DMS 273 treated with DMSO at 0.1 percent for 48 hours (cell line): ENCODE measurements around the gene TMEM255B.
"Not testable (repeated sequence)": the region's sequence is repeated elsewhere in the genome, so short reads cannot be mapped to it uniquely, and the experiment has no call there.

ENCODE experiments used
- DNase-seq: peaks from one replicate; lab custom pipeline; 2025; lab: John Stamatoyannopoulos, UW

TMEM255B gene

DNA sequence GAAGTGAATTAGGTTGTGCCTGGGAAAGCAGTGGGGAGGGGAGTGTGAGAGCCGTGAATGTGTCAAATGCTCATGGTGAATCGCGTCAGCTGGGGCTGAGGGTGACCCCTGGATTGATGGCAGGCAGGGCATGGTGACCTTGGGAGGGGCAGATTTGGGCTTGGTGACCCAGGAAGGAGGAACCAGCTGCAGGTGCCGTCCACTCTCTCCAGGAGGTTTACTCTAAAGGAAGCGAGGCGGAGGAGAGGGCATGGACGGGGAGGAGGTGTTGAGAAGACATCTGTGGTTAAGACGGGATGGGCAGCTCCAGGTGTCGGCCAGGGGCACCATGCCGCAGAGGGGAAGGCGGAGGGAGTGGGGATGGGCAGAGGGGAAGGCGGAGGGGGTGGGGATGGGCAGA, 28.7 kb downstream of the TMEM255B start:
- no peak for DNase-seq

DNA sequence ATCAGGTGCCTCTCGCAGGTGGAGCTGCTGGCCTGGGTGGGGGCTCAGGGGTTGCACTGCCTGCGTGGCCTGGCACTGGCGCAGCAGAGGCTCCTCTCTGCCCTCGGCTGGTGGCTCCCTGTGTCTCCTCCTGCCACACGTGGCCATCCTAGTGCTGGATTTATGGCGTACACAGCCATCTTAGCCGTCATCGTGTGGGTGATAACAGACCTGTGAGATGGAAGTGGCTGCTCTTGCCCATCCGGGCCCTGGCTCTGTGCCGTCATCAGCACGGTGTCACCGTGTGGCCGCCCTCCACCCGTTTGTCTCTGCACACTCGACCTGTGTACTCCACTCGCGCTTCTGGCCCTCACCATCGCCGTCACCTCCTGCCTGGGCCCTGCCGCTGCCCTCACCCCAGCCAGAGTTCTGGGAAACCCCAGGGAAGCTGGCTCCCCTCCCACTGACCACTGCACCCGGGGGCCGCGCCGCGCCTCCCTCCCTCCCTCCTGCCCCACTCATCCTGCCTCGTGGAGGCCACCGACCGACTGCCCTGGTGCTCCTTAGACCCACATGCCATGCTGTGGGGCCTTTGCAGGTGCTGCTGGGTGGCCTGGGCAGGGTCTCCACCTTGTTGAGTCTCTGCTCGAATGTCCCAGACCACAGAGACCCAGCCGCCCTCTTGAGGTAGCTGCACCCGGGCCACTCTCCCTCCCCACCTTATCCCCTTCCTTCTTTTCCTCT, 29.5 kb downstream of the TMEM255B start:
- DNase-seq: no peak

DNA sequence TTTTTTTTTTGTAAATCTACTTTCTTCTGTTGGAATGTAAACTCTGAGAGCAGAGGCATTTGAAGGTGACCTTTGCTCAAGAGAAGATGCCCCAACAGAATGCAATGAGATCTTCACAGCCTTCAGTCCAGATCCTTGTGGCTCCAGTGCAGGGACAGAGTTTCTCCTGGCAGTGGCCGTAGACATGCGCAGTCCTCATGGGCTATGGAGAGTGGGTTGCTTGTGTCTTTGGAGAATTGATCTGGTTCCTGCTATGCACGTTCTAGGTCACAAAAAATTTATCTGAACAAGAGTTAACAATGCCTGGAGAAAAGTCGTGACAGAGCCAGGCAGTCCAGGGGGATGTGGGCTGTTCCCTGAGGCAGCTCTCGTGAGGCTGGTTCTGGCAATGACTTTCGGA, 30.1 kb downstream of the TMEM255B start:
- DNase-seq: no peak

DNA sequence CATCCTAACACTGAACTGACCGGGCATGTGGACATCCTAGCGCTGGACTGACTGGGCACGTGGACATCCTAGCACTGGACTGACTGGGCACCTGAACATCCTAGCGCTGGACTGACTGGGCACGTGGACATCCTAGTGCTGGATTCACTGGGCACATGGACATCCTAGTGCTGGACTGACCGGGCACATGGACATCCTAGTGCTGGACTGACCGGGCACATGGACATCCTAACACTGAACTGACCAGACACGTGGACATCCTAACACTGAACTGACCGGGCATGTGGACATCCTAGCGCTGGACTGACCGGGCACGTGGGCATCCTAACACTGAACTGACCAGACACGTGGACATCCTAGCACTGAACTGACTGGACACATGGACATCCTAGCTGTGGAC, 30.9 kb downstream of the TMEM255B start:
- not testable (repeated sequence) for DNase-seq

DNA sequence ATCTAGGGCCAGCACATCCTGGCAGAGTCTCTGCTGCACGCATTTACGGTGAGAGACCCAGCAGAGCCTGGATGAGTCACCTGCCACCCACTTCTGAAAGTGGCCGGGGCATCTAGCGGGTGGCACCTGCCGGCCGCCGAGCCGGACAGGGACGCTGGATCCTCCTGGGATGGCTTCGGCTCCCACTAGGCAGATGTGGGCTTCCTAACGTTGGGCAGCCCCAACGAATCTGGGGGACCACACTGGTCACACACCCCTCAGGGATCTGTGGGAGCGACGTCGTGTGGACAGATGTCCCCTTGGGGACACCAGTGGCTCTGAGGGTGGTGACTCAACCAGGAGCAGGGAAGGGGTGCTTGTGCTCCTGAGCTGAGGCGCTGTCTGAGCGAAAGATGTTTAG, 32.2 kb downstream of the TMEM255B start:
- DNase-seq: no peak

DNA sequence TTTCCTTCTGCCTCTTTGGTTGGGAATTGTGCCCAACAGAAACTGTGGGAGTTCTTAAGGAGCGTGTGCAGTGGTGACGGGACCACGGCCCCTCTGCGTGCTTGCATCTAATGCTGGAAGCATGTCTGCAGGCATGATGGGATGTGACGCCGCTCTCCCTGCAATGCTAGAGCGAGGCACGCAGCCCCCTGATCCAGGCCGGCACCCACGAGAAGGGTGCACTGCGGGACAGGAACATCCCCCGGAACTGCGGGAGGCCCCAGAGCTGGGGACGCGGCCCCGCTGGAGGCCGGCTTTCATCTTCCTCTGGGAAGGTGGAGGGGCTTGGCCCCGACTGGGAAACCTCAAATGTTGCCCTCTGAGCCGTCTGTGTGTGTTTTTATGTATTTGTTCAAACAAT, 32.7 kb downstream of the TMEM255B start:
- DNase-seq: no peak

DNA sequence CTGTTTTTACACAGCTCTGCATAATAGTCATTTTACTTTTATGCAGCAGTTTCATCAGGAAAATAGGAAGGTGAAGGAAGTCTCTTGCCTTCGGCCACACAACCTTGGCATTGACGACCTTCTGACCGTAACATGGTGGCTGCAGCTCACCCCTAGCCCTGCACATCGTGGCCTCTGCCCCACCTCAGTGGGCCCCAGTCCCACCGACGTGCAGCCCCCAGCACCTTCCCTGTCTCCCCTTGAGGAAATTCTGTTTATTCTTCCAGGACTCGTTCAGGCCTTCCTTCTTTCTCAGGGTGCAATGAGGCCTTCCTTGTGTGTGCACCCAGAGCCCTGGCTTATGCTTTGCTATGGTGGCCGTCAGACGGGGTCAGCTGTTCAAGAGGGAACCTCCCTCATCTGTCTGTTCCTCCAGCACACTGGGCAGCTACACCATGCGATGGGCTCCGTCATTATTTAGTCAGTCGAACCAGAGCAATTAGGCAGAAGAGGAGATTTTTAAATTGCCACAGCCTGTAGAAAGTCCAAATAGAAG, 33.3 kb downstream of the TMEM255B start:
- DNase-seq: no peak

DNA sequence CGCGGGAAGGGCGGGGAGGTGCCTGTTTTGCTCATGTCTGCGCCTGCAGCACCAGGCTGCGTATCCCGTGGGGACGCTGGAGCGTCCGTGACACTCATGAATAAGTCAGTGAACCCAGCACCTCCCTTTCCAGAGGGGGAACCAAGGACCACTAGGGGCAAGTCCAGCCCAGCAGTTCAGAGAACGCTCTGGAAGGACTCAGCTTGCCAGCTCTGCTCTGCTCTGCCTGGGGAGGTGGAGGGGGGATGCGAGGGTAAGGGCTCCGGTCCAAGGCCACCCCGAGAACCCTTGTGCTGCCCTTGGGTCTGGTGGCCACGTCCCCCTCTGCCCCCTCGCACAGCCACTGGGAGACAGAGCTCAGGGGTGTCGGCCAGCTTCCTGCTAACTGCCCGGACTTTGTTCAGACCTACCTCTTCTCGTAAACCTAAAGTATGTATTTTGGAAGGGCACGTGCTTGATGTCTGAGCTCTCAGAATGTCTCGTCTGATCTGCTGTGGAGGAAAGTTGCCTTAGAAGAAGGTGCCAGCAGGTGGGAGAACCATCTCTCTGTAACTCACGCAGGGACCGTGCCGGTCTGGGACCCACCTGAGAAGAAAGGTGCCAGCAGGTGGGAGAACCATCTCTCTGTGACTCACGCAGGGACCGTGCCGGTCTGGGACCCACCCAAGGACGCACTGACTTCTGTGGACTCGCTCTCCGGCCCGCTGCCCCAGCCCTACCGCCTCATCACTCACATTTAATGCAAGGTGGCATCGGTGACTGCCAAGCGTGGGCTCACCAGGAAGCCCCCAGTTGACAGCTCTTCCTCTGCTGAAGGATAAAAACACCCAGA, 34.1 kb downstream of the TMEM255B start:
- no peak for DNase-seq

DNA sequence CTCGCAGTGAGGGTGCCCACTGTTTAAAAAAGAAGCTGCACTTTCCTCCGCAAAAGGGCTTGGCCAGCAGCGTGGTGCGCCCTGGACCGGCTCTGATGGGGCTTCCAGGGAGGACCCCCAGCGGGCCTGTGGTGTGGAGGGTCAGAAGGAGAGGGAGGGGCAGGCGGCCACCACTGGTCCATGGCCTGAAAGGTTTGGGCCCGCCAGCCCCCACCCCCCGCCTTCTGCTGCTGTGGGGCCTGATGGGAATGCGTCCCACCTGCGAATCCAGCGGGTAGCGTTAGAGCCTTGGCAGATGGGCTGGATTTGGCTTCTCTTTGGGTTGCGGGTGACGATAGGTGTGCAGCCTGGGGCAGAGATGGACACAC, 34.7 kb downstream of the TMEM255B start:
- DNase-seq: no peak

DNA sequence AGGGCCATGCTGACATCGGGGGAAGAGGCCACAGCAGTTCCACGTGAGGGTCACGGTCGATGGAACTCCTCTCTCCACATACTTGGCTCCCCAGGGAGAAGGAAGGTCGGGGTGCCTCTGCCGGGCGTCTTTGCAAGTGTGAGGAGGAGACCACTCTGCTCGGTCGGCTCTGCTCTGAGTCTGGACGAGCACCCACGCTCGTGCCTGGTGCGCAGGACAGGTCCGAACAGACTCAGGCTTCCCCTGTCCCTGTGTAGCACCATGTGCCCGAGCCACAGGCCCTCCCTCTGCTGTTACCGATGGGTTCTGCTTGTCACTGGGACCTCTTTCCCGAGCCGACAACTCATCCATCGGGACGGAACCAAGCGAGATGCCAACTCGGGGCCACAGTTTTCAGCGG, 35.1 kb downstream of the TMEM255B start:
- no peak for DNase-seq

DNA sequence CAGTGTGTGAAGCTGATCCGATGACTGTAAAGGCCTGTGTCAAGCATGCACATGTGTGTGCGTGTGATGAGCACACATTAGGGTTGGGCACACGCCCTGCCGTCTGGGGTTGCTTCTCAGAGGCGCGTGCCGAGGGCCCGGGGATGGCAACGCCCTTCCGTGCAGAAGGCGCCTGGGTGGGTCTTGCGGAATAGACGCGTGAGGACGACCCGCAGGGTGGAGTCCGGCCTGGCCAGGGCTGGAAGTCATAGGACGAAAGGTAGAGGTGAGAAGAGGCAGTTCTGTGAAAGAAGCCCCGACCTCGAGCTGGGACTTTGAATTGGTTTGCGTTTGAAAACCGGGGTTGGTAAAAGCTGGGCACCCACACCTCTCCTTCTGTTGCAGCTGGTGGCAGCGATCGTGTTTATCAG, 35.7 kb downstream of the TMEM255B start:
- DNase-seq: no peak

DNA sequence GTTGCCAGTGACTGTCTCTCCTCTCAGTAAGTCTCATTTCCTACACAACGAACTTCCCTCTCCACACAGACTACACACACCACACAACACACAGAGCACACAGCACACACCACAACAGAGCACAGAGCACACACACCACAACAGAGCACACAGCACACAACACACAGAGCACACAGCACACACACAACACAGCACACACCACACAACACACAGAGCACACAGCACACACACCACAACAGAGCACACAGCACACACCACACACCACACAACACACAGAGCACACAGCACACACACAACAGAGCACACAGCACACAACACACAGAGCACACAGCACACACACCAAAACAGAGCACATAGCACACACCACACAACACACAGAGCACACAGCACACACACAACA, 36.3 kb downstream of the TMEM255B start:
- DNase-seq: not testable (repeated sequence)

DNA sequence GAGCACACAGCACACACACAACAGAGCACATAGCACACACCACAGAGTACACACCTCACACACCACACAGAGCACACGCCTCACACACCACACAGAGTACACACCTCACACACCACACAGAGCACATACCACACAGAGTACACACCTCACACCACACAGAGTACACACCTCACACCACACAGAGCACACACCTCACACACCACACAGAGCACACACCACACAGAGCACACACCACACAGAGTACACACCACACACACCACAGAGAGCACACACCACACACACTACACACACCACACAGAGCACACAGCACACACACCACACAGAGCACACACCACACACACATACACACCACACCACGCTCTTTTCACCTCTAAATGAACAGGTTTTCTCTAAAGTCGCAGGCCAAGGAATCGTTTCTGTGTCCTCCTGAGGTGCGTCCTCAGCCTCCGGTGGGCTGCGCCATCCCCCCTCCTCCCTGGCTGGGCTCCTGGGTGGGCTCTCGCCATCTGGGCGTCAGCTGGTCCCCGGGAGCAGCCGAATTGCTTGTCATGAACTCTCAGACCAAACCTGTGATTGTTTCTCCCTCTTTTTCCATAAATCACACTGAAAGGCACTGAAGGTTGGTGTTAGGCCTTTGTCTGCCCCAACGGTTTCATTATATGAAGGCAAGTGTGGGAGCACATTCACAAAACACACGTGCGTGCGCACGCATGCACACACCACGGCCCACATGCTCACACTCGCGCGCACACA, 37.4 kb downstream of the TMEM255B start:
- DNase-seq: no peak

DNA sequence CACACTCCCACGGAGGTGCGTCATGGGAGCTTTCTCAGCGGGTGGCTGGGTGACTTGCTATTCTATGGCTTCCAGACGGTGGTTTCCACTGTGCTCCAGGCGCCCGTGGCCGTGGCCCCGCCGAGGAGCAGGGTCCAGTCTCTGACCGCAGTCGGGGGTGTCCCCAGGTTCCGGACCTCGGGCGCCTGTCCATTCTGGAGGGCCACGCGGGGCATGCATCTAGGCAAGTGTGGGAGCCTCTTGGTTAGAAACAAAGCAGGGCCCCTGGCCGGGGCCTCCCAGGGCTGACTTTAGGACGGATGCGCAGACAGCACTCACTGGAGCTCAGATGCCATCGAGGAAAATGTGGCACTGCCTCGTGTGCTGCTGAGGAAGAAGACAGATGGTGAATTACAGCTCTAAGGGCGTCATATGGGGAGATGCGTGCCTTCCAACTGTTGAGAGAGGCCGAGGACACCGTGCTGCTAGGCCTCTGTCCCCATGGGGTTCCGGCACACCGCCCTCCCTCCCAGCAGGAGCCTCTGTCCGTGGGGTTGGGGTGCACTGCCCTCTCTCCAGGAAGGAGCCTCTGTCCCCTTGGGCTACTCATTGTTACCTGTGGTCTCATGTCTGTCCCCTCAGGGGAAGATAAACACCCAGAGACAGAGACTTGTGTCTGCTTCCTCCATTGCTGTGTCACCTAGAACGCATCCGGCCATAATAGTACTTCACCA, 38.1 kb downstream of the TMEM255B start:
- no peak for DNase-seq

DNA sequence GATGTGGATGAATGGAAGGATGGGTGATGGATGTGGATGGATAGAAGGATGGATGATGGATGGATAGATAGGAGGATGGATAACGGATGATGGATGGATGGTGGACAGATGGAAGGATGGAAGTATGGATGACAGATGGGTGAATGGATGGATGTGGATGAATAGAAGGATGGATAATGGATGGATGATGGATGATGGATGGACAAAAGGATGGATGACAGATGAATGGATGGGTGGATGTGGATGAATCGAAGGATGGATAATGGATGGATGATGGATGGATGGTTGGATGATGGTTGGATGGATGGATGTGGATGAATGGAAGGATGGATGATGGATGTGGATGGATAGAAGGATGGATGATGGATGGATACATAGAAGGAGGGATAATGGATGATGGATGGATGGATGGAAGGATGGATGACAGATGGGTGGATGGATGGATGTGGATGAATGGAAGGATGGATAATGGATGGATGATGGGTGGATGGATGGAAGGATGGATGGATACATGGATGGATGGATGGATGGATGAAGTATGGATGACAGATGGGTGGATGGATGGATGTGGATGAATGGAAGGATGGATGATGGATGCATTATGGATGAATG, 39.3 kb downstream of the TMEM255B start:
- no peak for DNase-seq

DNA sequence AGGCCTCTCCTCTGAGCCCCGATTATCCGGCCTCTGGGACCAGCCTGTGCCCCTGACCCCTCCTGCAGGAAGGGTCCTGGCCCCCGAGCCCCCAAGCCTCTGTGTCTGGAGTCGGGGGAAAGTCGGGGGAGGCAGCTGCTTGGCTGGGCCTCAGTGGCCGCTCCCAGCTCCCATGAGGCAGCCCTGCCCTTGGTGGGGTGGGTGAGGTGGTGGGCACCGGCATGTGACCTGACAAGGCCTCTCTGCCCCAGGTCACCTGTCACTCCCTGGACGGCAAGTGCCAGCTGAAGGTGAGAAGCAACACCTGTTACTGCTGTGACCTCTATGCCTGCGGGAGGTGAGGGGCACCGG, 41.5 kb downstream of the TMEM255B start:
- no peak for DNase-seq

DNA sequence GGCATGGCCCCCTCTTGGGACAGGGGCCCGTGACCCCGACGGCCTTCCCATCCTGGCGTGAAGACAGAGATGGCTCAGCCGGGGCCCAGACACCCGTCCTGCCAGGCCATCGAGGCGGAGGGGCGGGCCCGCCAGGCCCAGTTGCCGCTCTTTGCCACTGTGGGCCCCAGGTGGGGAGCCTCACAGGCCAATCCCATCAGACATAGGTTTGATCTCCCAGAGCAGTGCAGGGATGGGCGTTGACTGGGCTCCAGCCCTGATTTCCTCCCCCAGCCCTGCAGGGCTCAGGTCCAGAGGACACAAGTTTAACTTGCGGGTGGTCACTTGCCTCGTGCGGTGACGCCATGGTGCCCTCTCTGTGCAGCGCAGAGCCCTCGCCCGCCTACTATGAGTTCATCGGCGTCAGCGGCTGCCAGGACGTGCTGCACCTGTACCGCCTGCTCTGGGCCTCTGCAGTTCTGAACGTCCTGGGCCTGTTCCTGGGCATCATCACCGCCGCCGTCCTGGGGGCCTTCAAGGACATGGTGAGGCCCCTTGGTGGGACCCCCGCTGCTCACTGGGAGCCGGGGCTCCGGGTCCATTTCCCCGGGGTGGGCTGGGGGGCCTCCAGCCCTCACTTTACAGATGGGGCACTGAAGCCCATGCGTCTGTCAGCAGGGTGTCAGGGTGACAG, 42.4 kb downstream of the TMEM255B start:
- no peak for DNase-seq

DNA sequence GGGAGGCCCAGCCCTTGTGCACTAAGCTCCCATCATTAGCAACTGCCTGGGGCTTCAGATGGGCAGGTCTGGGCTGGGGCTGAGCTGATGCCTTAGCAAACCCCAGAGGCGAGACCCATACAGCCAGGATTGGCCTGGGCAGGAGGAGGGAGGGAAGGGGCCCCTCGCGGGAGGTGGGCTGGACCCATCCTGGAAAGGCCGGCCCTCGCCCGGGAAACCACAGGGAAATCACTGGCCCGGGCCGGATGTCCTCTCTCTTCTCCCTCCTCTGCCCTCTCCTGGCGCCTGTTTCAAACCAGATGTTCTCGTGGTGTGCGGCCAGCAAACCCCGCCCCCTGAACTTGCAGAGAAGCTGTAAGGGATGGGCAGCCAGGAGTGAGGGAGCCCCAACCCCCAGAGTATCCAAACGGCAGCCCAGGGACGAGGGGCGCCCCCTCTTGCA, 43.1 kb downstream of the TMEM255B start:
- DNase-seq: no peak

DNA sequence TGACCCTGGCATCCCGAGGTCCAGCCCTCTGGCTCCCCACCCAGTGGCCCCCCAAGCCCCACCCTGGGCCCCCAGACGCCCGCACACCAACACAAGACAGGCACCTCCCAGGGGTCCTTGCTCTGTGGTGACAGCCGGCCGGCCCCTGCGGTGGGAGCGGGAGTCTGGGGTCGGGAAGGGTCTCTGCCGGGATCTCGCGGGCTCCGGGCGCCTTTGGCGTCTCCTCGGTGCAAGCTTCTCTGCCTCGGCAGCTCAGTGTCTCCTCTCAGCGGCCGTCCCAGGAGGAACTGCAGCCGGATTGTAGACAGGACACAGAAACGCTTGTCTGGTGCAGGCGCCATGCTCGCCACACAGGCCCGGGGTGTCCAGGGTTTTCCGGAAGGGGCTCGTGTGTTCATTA, 43.7 kb downstream of the TMEM255B start:
- DNase-seq: no peak

DNA sequence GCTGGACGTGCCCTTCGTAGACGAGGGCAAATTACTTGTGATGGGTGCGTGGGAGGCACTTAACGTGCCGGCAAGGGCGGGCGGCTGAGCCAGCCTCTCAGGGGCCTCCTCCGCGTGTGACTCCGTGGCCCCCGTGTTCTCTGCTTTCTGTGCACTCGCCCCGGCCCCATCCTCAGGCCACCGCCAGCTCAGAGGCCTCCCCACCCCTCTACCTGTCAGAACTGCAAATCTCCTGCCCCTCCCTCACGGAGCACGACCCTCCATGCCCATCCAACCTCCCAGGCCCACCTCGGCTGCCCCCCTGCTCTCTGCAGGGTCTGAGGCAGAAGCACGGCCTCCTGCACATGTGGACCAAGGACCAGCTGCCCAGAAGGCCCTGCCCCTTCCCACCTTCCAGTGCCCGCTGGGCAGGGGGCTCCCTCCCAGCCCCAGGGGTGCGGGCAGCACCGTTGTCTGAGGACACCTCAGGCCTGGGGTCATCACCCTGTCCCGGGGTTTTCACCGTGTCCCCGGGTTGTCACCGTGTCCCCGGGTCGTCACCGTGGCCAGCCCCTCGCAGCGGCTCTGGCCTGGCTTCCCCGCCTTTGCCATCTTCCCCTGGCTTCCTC, 44.5 kb downstream of the TMEM255B start:
- DNase-seq: no peak
